CD4-positive, alpha-beta T cell treated with Interferon gamma for 1 hour (primary cell): ENCODE results near the gene SYTL1.

Source experiments
- DNase-seq: peaks from one replicate; pipeline ENCODE4 v3.0.0-alpha.2; 2020

The SYTL1 gene

GRCh38 chr1:27388337-27389005 lies 46.6 kb downstream of the SYTL1 start:
- peak; percentile 66 for DNase-seq

- peak; percentile 43 for DNase-seq
Observed at GRCh38 chr1:27391511-27392095, 49.8 kb downstream of the SYTL1 start.

GRCh38 chr1:27392096-27392777 lies 50.4 kb downstream of the SYTL1 start, which contains the start of gene GPR3:
TSS of gene GPR3 (plus strand) at chr1:27392622. CDS start at chr1:27393799, 1,177 bp downstream.
- DNase-seq = peak; percentile 93

GRCh38 chr1:27392778-27393635 lies 51.2 kb downstream of the SYTL1 start:
- no peak for DNase-seq

- no peak for DNase-seq
Observed at GRCh38 chr1:27393641-27394281, 51.9 kb downstream of the SYTL1 start.

- no peak for DNase-seq
Observed at GRCh38 chr1:27394282-27394658, 52.4 kb downstream of the SYTL1 start.

- no peak for DNase-seq
Observed at GRCh38 chr1:27394925-27395324, 53.1 kb downstream of the SYTL1 start.

GRCh38 chr1:27395441-27396195 lies 53.8 kb downstream of the SYTL1 start:
- peak; percentile 82 for DNase-seq

GRCh38 chr1:27397110-27397509 lies 55.3 kb downstream of the SYTL1 start:
- no peak for DNase-seq

GRCh38 chr1:27397749-27398148 lies 55.9 kb downstream of the SYTL1 start:
- no peak for DNase-seq

- no peak for DNase-seq
Observed at GRCh38 chr1:27398405-27399149, 56.8 kb downstream of the SYTL1 start.

- no peak for DNase-seq
Observed at GRCh38 chr1:27399251-27400025, 57.6 kb downstream of the SYTL1 start.

GRCh38 chr1:27400082-27400962 lies 58.5 kb downstream of the SYTL1 start:
- no peak for DNase-seq

- no peak for DNase-seq
Observed at GRCh38 chr1:27400963-27401341, 59.1 kb downstream of the SYTL1 start.

GRCh38 chr1:27402349-27402754 lies 60.5 kb downstream of the SYTL1 start:
- DNase-seq = peak; percentile 42

- DNase-seq = peak; percentile 51
Observed at GRCh38 chr1:27403065-27403726, 61.4 kb downstream of the SYTL1 start.
